GM06990 (cell line): Measurements from ENCODE around the gene IL20.

Experiments used
- DNase-seq: peaks from one replicate; pipeline ENCODE4 v3.0.0-alpha.2; 2011; ENCODE audit not compliant: insufficient read length; ENCODE audit errors: extremely low read depth
- H3K27me3 ChIP-seq: replicated peaks from 2 replicates; pipeline ENCODE4 v1.6.0; 2011; ENCODE audit warnings: low read length; ENCODE audit not compliant: control insufficient read depth, insufficient read depth
- H3K36me3 ChIP-seq: 2 replicates; pipeline ENCODE4 v1.5.1; 2011; ENCODE audit warnings: low read length; ENCODE audit not compliant: control insufficient read depth, insufficient read depth
- H3K4me3 ChIP-seq: replicated peaks from 2 replicates; pipeline ENCODE4 v1.5.1; 2011; ENCODE audit warnings: low read depth, mild to moderate bottlenecking, control low read depth, low read length
- TF ChIP-seq, protein P1 (sequence below): IDR thresholded peaks from 2 replicates; pipeline ENCODE4 v1.5.1; 2011; ENCODE audit warnings: low read length, control low read depth, mild to moderate bottlenecking, inconsistent platforms; ENCODE audit not compliant: insufficient read depth, poor library complexity, severe bottlenecking

The IL20 gene

DNA sequence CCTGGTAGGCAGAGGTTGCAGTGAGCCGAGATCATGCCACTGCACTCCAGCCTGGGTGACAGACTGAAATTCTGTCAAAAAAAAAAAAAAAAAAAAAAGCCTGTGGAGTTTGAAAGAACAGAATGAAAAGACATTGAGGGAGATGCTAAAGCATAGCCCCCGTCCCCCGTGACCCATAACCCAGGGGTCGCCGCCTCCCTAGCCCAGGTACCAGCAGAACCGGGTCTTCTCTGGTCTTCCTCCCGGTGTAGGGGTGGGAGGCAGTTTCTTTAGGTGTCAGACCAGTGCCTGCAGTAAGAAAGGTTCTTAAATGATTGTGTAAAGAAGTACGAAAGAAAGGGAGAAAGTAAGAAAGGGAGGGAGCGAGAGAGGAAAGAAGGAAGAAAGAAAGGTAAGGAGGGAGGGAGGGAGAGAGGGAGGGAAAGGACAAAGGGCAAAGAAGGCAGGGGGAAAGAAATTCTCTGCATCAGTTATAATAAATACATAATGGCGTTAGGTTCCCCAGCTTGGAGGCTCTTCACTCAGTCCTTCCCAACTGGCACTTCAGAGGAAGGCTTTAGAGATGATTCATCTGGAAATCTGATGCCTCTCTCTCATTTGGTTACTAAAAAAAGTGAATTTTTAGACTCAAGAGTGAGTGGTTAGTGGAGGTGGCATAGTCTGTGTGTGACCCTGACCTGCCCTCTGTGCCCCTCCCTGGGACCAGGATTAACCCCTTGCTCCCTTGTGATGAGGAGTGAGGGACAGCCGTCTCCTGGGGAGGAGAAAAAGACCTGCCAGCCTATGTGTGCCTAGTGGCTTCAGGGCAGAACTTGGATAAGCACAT is 32.9 kb downstream of the IL20 start:
- TF ChIP-seq, protein P1, sequence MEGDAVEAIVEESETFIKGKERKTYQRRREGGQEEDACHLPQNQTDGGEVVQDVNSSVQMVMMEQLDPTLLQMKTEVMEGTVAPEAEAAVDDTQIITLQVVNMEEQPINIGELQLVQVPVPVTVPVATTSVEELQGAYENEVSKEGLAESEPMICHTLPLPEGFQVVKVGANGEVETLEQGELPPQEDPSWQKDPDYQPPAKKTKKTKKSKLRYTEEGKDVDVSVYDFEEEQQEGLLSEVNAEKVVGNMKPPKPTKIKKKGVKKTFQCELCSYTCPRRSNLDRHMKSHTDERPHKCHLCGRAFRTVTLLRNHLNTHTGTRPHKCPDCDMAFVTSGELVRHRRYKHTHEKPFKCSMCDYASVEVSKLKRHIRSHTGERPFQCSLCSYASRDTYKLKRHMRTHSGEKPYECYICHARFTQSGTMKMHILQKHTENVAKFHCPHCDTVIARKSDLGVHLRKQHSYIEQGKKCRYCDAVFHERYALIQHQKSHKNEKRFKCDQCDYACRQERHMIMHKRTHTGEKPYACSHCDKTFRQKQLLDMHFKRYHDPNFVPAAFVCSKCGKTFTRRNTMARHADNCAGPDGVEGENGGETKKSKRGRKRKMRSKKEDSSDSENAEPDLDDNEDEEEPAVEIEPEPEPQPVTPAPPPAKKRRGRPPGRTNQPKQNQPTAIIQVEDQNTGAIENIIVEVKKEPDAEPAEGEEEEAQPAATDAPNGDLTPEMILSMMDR: no peak
- Histone ChIP-seq H3K36me3 (peaks cover 5% of the 10 kb centered on the region), H3K4me3 (no peak overlapping the region), H3K27me3 (no peaks in the 10 kb centered on the region)
- DNase-seq: no peak

DNA sequence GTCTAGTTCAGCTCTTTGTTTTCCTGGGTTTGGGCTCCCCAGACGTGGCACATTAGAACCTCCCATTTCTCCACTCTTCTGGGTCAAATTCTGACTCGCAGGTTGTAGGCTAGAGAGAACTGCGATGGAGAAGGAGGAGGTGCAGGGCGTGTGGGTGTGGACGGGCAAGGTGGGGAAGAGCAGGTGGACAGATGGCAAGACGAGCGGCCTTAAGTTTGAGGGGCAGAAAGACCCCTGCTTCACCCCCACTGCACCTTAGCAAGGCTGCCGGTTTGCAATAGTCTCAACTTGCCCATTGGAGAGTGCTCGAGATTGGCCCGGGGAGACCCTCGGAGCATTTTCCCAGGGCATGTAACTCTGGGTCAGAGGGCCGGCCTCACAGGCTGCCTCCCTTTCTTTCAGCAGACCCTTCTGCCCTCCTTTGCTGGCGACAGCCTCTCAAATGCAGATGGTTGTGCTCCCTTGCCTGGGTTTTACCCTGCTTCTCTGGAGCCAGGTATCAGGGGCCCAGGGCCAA is 33.5 kb downstream of the IL20 start:
- DNase-seq: no peak
- H3K36me3 ChIP-seq: peaks cover 11% of the 10 kb centered on the region
- TF ChIP-seq, protein P1: no peak
- H3K27me3 ChIP-seq: no peaks in the 10 kb centered on the region
- H3K4me3 ChIP-seq: no peak overlapping the region

DNA sequence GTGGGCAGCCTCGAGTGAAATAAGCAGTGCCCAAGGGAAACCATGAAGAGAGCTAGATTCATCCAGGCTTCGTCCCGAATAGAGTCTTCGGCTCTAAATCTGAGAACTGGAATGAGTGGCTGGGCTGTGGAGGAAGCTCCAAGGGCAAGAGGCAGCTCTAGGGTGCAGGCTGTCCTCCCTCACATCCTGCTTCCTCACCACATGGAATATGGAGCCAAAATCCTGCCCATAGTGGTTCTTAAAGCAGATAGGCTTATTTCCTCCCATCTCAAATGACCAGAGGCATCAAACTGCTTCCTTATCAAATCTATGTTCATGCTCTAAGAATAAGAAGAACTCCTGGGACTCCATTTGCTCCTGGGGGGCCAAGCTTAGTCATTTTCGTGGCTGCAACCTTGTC is 34.3 kb downstream of the IL20 start:
- no peak overlapping the region for H3K4me3 ChIP-seq
- H3K36me3 ChIP-seq: peaks cover 15% of the 10 kb centered on the region
- TF ChIP-seq, protein P1: no peak
- no peak for DNase-seq
- H3K27me3 ChIP-seq: no peaks in the 10 kb centered on the region

DNA sequence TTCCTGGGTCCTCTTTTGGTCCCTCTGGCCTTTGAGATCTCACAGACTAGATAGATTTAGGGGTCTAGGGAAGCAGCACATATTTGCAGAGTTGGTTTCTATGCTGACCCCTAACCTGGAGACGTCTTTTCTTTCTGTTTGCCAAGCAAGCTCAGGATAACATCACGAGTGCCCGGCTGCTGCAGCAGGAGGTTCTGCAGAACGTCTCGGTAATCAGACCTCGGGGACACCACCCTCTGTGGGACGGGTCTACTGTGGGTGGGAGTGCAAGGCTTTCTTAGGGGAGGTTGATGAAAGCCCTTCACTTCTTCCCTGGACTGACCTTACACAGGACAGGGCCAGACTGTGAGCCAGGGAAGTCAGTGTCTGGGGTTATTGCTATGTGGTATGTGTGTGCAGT is 34.7 kb downstream of the IL20 start:
- DNase-seq: no peak
- H3K27me3 ChIP-seq: no peaks in the 10 kb centered on the region
- TF ChIP-seq, protein P1: no peak

DNA sequence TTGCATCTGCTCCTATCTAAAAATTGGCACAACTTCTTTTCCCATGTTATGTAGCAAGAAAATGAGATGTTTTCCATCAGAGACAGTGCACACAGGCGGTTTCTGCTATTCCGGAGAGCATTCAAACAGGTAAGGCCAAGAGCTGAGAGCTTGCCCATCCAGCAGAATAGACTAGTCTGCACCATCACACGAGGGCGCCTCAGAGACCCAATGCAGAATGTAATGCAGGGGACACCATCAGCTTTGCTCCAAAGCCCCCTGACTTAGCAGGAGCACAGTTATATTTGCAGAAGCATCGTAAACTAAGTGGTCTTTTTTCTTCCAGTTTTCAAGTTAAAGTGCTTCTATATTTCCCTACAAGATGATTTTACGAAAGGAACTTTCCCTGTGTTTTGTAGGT is 36.5 kb downstream of the IL20 start:
- Histone ChIP-seq H3K27me3 (no peaks in the 10 kb centered on the region), H3K36me3 (peaks cover 21% of the 10 kb centered on the region), H3K4me3 (no peak overlapping the region)
- DNase-seq: no peak
- TF ChIP-seq, protein P1: no peak

More for the DNA sequence above, 34.7 kb downstream of the IL20 start:
- H3K4me3 ChIP-seq: no peak overlapping the region
- peaks cover 19% of the 10 kb centered on the region for H3K36me3 ChIP-seq

DNA sequence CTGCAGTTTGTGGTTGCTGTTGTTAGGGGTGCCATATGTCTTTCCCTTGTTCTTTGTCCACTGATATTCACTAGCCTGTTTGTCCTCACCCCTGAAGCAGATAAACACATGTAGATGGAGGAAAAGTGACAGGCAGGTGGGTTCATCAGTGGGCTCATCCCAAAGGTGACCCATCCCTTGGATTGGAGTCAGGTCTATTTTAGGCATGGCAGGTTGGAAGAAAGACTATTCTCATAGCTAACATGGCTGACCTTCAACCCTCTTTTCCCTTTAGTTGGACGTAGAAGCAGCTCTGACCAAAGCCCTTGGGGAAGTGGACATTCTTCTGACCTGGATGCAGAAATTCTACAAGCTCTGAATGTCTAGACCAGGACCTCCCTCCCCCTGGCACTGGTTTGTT is 37.3 kb downstream of the IL20 start:
- TF ChIP-seq, protein P1: no peak
- no peak for DNase-seq
- H3K27me3 ChIP-seq: no peaks in the 10 kb centered on the region
- H3K4me3 ChIP-seq: no peak overlapping the region
- peaks cover 28% of the 10 kb centered on the region for H3K36me3 ChIP-seq
